ENCODE measurements around the gene NPHS2. TPM values are rescaled to one million over a fixed set of nuclear protein-coding genes. Genes with fewer than 3 reads are reported as not detected.

The NPHS2 gene
- total RNA-seq, 1 experiment from 2014 or later: not detected

- H3K27me3 ChIP-seq (ENCODE audit: insufficient read depth, low read length): no peaks in the 10 kb centered on the region
- no peaks in the 10 kb centered on the region for H3K36me3 ChIP-seq (ENCODE audit: control insufficient read depth in 1 of 2, insufficient read depth in 2 of 2, low read length in 2 of 2)
- BruUV-seq (replicated peaks): no TSS peak
- RAD21 ChIA-PET (ENCODE audit: low non-redundant PET in 1 of 2, low total read pairs in 2 of 2, uncharacterized antibody in 2 of 2, unreplicated experiment in 2 of 2): no interaction called here
- no peak for DNase-seq (ENCODE audit: low read depth, low spot score)
- no peaks in the 10 kb centered on the region for H3K79me2 ChIP-seq (ENCODE audit: insufficient read depth, low read length)
- no peaks in the 10 kb centered on the region for H3K9me3 ChIP-seq (ENCODE audit: control insufficient read depth in 1 of 2, insufficient read depth in 1 of 2, low read depth in 1 of 2, low read length in 2 of 2)
- no peaks in the 10 kb centered on the region for H3K9me2 ChIP-seq (ENCODE audit: insufficient read depth)
- POLR2A ChIA-PET: no interaction called here
- no peak for ATAC-seq
- CTCF ChIA-PET: no interaction called here
- intact Hi-C loops (cut with micrococcal nuclease): no loop called here
- no peak overlapping the region for H3K4me3 ChIP-seq (replicated peaks in 1 of 2; ENCODE audit: low read depth in 1 of 2, low read length in 2 of 2)
- H2AFZ ChIP-seq (ENCODE audit: low read depth, low read length, poor library complexity, severe bottlenecking): no peak overlapping the region
- H3K4me1 ChIP-seq (ENCODE audit: control insufficient read depth in 1 of 2, insufficient read depth in 2 of 2, low read length in 2 of 2): no peaks in the 10 kb centered on the region
- H3K4me2 ChIP-seq (ENCODE audit: low read length): no peak overlapping the region
- no peak overlapping the region for H3K9ac ChIP-seq (ENCODE audit: low read length)
- no peak overlapping the region for H3K27ac ChIP-seq (ENCODE audit: low read depth, low read length)
- no peaks in the 10 kb centered on the region for H4K20me1 ChIP-seq (ENCODE audit: insufficient read depth)
- no peak for TF ChIP-seq MAX (IDR thresholded peaks at IDR 0.05)
Measured at GRCh38 chr1:179530352-179530751, 45.4 kb downstream of the NPHS2 start.

- H2AFZ ChIP-seq (ENCODE audit: low read depth, low read length, poor library complexity, severe bottlenecking): no peak overlapping the region
- no peaks in the 10 kb centered on the region for H4K20me1 ChIP-seq (ENCODE audit: insufficient read depth)
- POLR2A ChIA-PET: no interaction called here
- H3K79me2 ChIP-seq (ENCODE audit: insufficient read depth, low read length): no peaks in the 10 kb centered on the region
- no peaks in the 10 kb centered on the region for H3K9me3 ChIP-seq (ENCODE audit: control insufficient read depth in 1 of 2, insufficient read depth in 1 of 2, low read depth in 1 of 2, low read length in 2 of 2)
- no peak for DNase-seq (ENCODE audit: low read depth, low spot score)
- BruUV-seq (replicated peaks): no TSS peak
- H3K9me2 ChIP-seq (ENCODE audit: insufficient read depth): no peaks in the 10 kb centered on the region
- no peaks in the 10 kb centered on the region for H3K4me1 ChIP-seq (ENCODE audit: control insufficient read depth in 1 of 2, insufficient read depth in 2 of 2, low read length in 2 of 2)
- CTCF ChIA-PET: no interaction called here
- no peak for ATAC-seq
- H3K4me3 ChIP-seq (replicated peaks in 1 of 2; ENCODE audit: low read depth in 1 of 2, low read length in 2 of 2): no peak overlapping the region
- RAD21 ChIA-PET (ENCODE audit: low non-redundant PET in 1 of 2, low total read pairs in 2 of 2, uncharacterized antibody in 2 of 2, unreplicated experiment in 2 of 2): no interaction called here
- no peaks in the 10 kb centered on the region for H3K36me3 ChIP-seq (ENCODE audit: control insufficient read depth in 1 of 2, insufficient read depth in 2 of 2, low read length in 2 of 2)
- no peak overlapping the region for H3K9ac ChIP-seq (ENCODE audit: low read length)
- H3K27me3 ChIP-seq (ENCODE audit: insufficient read depth, low read length): no peaks in the 10 kb centered on the region
- H3K4me2 ChIP-seq (ENCODE audit: low read length): no peak overlapping the region
- intact Hi-C loops (cut with micrococcal nuclease): no loop called here
- no peak overlapping the region for H3K27ac ChIP-seq (ENCODE audit: low read depth, low read length)
- no peak for TF ChIP-seq POLR2A (IDR thresholded peaks at IDR 0.05; ENCODE audit: borderline replicate concordance, extremely low read depth, insufficient read depth, insufficient read length)
- TF ChIP-seq ZBTB33 (IDR thresholded peaks at IDR 0.05; ENCODE audit: extremely low read depth, insufficient replicate concordance, low read length): no peak
- TF ChIP-seq MAX (IDR thresholded peaks at IDR 0.05): no peak
- TF ChIP-seq SP1 (IDR thresholded peaks at IDR 0.05; ENCODE audit: low read depth): no peak
- no peak for TF ChIP-seq CTCF (IDR thresholded peaks at IDR 0.05 in 2 of 3, conservative IDR thresholded peaks at IDR 0.05 in 1 of 3; ENCODE audit: borderline replicate concordance in 1 of 3, insufficient read depth in 1 of 3, low read depth in 2 of 3, low read length in 2 of 3)
- TF ChIP-seq SRF (IDR thresholded peaks at IDR 0.05; ENCODE audit: low read depth): no peak
- no peak for TF ChIP-seq RAD21 (IDR thresholded peaks at IDR 0.05; ENCODE audit: low read depth)
- no peak for TF ChIP-seq CEBPB (IDR thresholded peaks at IDR 0.05; ENCODE audit: low read depth)
- no peak for TF ChIP-seq EZH2phosphoT487 (IDR thresholded peaks at IDR 0.05; ENCODE audit: borderline replicate concordance)
- no peak for TF ChIP-seq FOSL1 (IDR thresholded peaks at IDR 0.05; ENCODE audit: low read depth)
- TF ChIP-seq ELF1 (IDR thresholded peaks at IDR 0.05; ENCODE audit: borderline replicate concordance, low read depth): no peak
- no peak for TF ChIP-seq CBX3 (IDR thresholded peaks at IDR 0.05; ENCODE audit: low read depth)
Measured at GRCh38 chr1:179529482-179530195, 46.1 kb downstream of the NPHS2 start.

Measured in HCT116 (cell line).